Loucy (cell line): ENCODE results near the gene CBFB.

Experiments used
- H2AFZ ChIP-seq: fragments of 200-600 bp; sonication (generic); 2 replicates; pipeline ENCODE4 v1.6.0; 2016; ENCODE audit warnings: antibody characterized with exemption, mild to moderate bottlenecking, low read length, moderate library complexity
- H3F3A ChIP-seq: fragments of 200-600 bp; 2 replicates; pipeline ENCODE4 v1.6.0; 2016; ENCODE audit warnings: antibody characterized with exemption, low read depth, mild to moderate bottlenecking
- H3K27me3 ChIP-seq: fragments of 200-600 bp; sonication (generic); 2 replicates; pipeline ENCODE4 v1.6.1; 2014; ENCODE audit warnings: low read length, mild to moderate bottlenecking; ENCODE audit not compliant: insufficient read depth, poor library complexity, severe bottlenecking
- H3K36me3 ChIP-seq: fragments of 200-600 bp; sonication (generic); 2 replicates; pipeline ENCODE4 v1.6.1; 2016; ENCODE audit warnings: low read length; ENCODE audit not compliant: insufficient read depth
- H3K4me1 ChIP-seq: fragments of 200-600 bp; sonication (generic); 2 replicates; pipeline ENCODE4 v1.5.1; 2014; ENCODE audit warnings: low read length, mild to moderate bottlenecking; ENCODE audit not compliant: insufficient read depth, poor library complexity, severe bottlenecking
- H3K4me2 ChIP-seq: fragments of 200-600 bp; sonication (generic); 2 replicates; pipeline ENCODE4 v1.6.0; 2014; ENCODE audit warnings: antibody characterized with exemption, low read length, low read depth, mild to moderate bottlenecking; ENCODE audit not compliant: poor library complexity, severe bottlenecking
- H3K4me3 ChIP-seq: fragments of 200-600 bp; sonication (generic); 2 replicates; pipeline ENCODE4 v1.5.1; 2014; ENCODE audit warnings: low read length, mild to moderate bottlenecking, mixed read lengths; ENCODE audit not compliant: poor library complexity, severe bottlenecking
- H3K79me2 ChIP-seq: fragments of 200-600 bp; sonication (generic); 2 replicates; pipeline ENCODE4 v1.6.1; 2014; ENCODE audit warnings: low read length; ENCODE audit not compliant: insufficient read depth
- H3K9ac ChIP-seq: fragments of 200-600 bp; sonication (generic); 2 replicates; pipeline ENCODE4 v1.6.0; 2014; ENCODE audit warnings: mild to moderate bottlenecking, low read depth, low read length, moderate library complexity; ENCODE audit not compliant: poor library complexity, severe bottlenecking
- H3K9me2 ChIP-seq: fragments of 200-600 bp; sonication (generic); replicated peaks from 2 replicates; pipeline ENCODE4 v1.6.1; 2016; ENCODE audit warnings: low read depth, low read length, mixed read lengths
- H3K9me3 ChIP-seq: fragments of 200-600 bp; sonication (generic); 2 replicates; pipeline ENCODE4 v1.6.1; 2014; ENCODE audit warnings: mild to moderate bottlenecking, antibody characterized with exemption, low read length, low read depth; ENCODE audit not compliant: insufficient read depth
- H4K20me1 ChIP-seq: fragments of 200-600 bp; sonication (generic); 2 replicates; pipeline ENCODE4 v1.6.0; 2014; ENCODE audit warnings: antibody characterized with exemption, low read length, mild to moderate bottlenecking; ENCODE audit not compliant: insufficient read depth, poor library complexity, severe bottlenecking
- EZH2phosphoT487 ChIP-seq: fragments of 200-600 bp; IDR thresholded peaks from 2 replicates; pipeline ENCODE4 v1.6.1; 2018; ENCODE audit warnings: antibody characterized with exemption, mild to moderate bottlenecking, moderate library complexity, borderline replicate concordance
- TF ChIP-seq, protein P1 (sequence below): fragments of 200-600 bp; sonication (generic); conservative IDR thresholded peaks from 2 replicates; pipeline ENCODE4 v1.5.1; 2014; ENCODE audit warnings: mild to moderate bottlenecking, antibody characterized with exemption, low read length

The CBFB gene

DNA sequence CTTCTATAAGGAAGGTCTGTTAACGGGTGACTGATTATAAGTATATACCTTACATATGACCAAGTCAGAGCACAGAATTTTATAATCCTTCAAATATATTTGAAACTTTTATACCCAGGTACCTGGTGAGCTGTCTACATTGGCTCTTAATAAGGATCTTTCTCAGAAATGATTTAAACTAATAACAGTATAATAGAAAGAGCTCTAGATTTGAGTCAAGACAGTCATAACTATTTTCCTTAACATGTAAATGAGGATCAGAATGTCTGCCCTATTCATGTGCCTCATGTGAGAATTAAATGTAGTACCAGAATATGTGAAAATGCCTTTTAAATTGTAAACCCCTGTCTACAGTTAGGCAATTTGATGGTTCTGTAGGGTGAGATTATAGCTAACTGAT, 14.5 kb downstream of the CBFB start:
- no peak overlapping the region for H3K9ac ChIP-seq
- H3K4me2 ChIP-seq, result no peak overlapping the region
- H3K9me2 ChIP-seq, result no peaks in the 10 kb centered on the region
- H3K27me3 ChIP-seq, result no peaks in the 10 kb centered on the region
- H4K20me1 ChIP-seq, result peaks cover 46% of the 10 kb centered on the region
- H3K4me3 ChIP-seq, result no peak overlapping the region
- H2AFZ ChIP-seq, result no peak overlapping the region
- no peaks in the 10 kb centered on the region for H3K9me3 ChIP-seq
- H3K36me3 ChIP-seq, result peaks cover 67% of the 10 kb centered on the region
- TF ChIP-seq, protein P1, sequence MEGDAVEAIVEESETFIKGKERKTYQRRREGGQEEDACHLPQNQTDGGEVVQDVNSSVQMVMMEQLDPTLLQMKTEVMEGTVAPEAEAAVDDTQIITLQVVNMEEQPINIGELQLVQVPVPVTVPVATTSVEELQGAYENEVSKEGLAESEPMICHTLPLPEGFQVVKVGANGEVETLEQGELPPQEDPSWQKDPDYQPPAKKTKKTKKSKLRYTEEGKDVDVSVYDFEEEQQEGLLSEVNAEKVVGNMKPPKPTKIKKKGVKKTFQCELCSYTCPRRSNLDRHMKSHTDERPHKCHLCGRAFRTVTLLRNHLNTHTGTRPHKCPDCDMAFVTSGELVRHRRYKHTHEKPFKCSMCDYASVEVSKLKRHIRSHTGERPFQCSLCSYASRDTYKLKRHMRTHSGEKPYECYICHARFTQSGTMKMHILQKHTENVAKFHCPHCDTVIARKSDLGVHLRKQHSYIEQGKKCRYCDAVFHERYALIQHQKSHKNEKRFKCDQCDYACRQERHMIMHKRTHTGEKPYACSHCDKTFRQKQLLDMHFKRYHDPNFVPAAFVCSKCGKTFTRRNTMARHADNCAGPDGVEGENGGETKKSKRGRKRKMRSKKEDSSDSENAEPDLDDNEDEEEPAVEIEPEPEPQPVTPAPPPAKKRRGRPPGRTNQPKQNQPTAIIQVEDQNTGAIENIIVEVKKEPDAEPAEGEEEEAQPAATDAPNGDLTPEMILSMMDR, result no peak
- no peak for TF ChIP-seq EZH2phosphoT487
- no peaks in the 10 kb centered on the region for H3F3A ChIP-seq
- H3K4me1 ChIP-seq, result peaks cover 17% of the 10 kb centered on the region
- peaks cover 98% of the 10 kb centered on the region for H3K79me2 ChIP-seq

DNA sequence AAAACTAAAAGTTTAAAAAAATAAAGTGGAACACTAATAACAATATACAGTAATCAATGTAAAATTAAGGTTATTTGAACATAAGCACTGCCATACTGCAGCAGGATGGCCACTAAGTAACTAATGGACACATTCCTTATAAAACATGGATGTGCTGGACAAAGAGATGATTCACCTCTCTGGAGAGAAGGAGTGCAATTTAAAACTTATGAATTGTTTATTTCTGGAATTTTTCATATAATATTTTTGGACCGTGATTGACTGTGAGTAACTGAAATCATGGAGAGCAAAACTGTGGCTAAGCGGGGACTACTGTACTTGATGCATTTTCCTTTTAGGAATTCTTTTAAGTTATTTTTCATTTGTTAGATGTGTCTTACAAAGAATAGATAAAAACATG, 21.8 kb downstream of the CBFB start:
- H3K9me3 ChIP-seq, result no peaks in the 10 kb centered on the region
- no peak overlapping the region for H3K4me2 ChIP-seq
- TF ChIP-seq, protein P1, result no peak
- no peak for TF ChIP-seq EZH2phosphoT487
- H3K36me3 ChIP-seq, result peaks cover 33% of the 10 kb centered on the region
- H3K9me2 ChIP-seq, result no peaks in the 10 kb centered on the region
- H3K4me3 ChIP-seq, result no peak overlapping the region
- peaks cover 52% of the 10 kb centered on the region for H4K20me1 ChIP-seq
- peaks cover 28% of the 10 kb centered on the region for H3K4me1 ChIP-seq
- H3K27me3 ChIP-seq, result no peaks in the 10 kb centered on the region
- H2AFZ ChIP-seq, result no peak overlapping the region
- peaks cover 6% of the 10 kb centered on the region for H3F3A ChIP-seq
- H3K9ac ChIP-seq, result no peak overlapping the region
- peaks cover 94% of the 10 kb centered on the region for H3K79me2 ChIP-seq

DNA sequence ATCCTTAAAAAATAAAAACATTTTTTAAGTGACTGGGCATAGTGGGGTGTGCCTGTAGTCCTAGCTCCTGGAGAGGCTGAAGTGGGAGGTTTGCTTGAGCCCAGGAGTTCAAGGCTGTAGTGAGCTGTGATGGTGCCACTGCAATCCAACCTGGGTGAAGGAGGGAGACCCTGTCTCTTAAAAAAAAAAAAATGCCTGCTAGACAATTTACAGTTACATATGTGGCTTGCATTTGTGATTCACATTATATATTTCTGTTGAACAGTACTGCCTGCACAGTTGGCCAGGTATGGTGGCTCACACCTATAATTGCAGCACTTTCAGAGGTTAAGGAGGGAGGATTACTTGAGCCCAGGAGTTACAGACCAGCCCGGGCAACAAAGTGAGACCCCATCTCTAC, 23.4 kb downstream of the CBFB start:
- peaks cover 94% of the 10 kb centered on the region for H3K79me2 ChIP-seq
- H3K4me1 ChIP-seq, result peaks cover 35% of the 10 kb centered on the region
- no peak overlapping the region for H3K4me2 ChIP-seq
- H3K9me2 ChIP-seq, result no peaks in the 10 kb centered on the region
- H3K4me3 ChIP-seq, result no peak overlapping the region
- no peaks in the 10 kb centered on the region for H3K27me3 ChIP-seq
- no peak overlapping the region for H3K9ac ChIP-seq
- peaks cover 6% of the 10 kb centered on the region for H3F3A ChIP-seq
- no peaks in the 10 kb centered on the region for H3K9me3 ChIP-seq
- TF ChIP-seq, protein P1, result no peak
- no peak for TF ChIP-seq EZH2phosphoT487
- peaks cover 22% of the 10 kb centered on the region for H3K36me3 ChIP-seq
- H4K20me1 ChIP-seq, result peaks cover 58% of the 10 kb centered on the region
- no peak overlapping the region for H2AFZ ChIP-seq
